AG09319 (cell line): ENCODE data around the gene RBBP4.
"Not testable (repeated sequence)": the region's sequence is repeated elsewhere in the genome, so short reads cannot be mapped to it uniquely, and the experiment has no call there.

ENCODE experiments used
- DNase-seq: peaks from one replicate; pipeline ENCODE4 v3.0.0-alpha.2; 2010; ENCODE audit warnings: low read depth; ENCODE audit errors: extremely low read depth
- CTCF ChIP-seq: IDR thresholded peaks from 2 replicates; pipeline ENCODE4 v1.5.1; 2011; ENCODE audit warnings: low read depth, mild to moderate bottlenecking, inconsistent platforms, low read length, moderate library complexity

RBBP4 gene

GRCh38 chr1:32666901-32667566 lies 16.0 kb downstream of the RBBP4 start:
- DNase-seq = no peak
- TF ChIP-seq CTCF = no peak

- DNase-seq = not testable (repeated sequence)
Observed at GRCh38 chr1:32668716-32669115, 17.7 kb downstream of the RBBP4 start.

- DNase-seq = no peak
- TF ChIP-seq CTCF = no peak
Observed at GRCh38 chr1:32676945-32677344, 25.9 kb downstream of the RBBP4 start.

- not testable (repeated sequence) for DNase-seq
Observed at GRCh38 chr1:32679993-32680392, 29.0 kb downstream of the RBBP4 start.

GRCh38 chr1:32680642-32681041 lies 29.6 kb downstream of the RBBP4 start:
- DNase-seq = no peak
- TF ChIP-seq CTCF = no peak

GRCh38 chr1:32681509-32681908 lies 30.5 kb downstream of the RBBP4 start:
- TF ChIP-seq CTCF = no peak
- no peak for DNase-seq

- TF ChIP-seq CTCF = no peak
- no peak for DNase-seq
Observed at GRCh38 chr1:32681999-32682398, 31.0 kb downstream of the RBBP4 start.

- DNase-seq = no peak
Observed at GRCh38 chr1:32683397-32683796, 32.4 kb downstream of the RBBP4 start.

More at GRCh38 chr1:32683397-32683796, 32.4 kb downstream of the RBBP4 start:
- no peak for TF ChIP-seq CTCF
